ENCODE data around the gene XKR7. TPM values are rescaled to one million over a fixed set of nuclear protein-coding genes. Genes with fewer than 3 reads are reported as not detected.
A peak's percentile ranks its signal among the peaks of the same experiment; 100 is the strongest.

Gene XKR7
- total RNA-seq, 1 experiment from 2014 or later: 1.3 TPM

DNA sequence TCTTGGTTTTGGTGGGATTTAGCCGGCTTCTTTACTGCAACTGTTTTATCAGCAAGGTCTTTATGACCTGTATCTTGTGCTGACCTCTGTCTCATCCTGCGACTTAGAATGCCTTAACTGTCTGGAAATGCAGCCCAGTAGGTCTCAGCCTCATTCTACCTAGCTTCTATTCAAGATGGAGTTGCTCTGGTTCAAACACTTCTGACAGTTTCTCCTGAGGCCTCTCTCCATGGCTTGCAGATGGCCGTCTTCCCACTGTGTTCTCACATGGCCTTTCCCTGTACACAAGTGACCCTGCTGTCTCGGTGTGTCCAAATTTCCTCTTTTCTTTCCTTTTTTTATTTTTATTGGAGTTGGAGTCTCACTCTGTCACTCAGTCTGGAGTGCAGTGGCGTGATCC is 38.1 kb downstream of the XKR7 start:
- Histone ChIP-seq H4K8ac (replicated peaks; ENCODE audit: insufficient read length, low read depth, low read length) (no peak overlapping the region), H2AK5ac (ENCODE audit: insufficient read length, low read length) (no peak overlapping the region), H3K23me2 (ENCODE audit: insufficient read length, low read depth, low read length, poor library complexity, severe bottlenecking) (no peaks in the 10 kb centered on the region), H2BK5ac (ENCODE audit: insufficient read length, low read length) (no peak overlapping the region), H3T11ph (ENCODE audit: low read length) (no peak overlapping the region), H3K56ac (ENCODE audit: insufficient read length, low read depth, low read length) (no peak overlapping the region), H2BK15ac (ENCODE audit: low read depth, low read length) (no peak overlapping the region), H3K79me1 (ENCODE audit: insufficient read depth, low read depth, low read length, poor library complexity, severe bottlenecking) (no peaks in the 10 kb centered on the region), H3K23ac (ENCODE audit: insufficient read length, low read depth, low read length) (no peak overlapping the region), H4K20me1 (ENCODE audit: control insufficient read depth, insufficient read depth, insufficient read length) (no peaks in the 10 kb centered on the region), H2BK12ac (ENCODE audit: insufficient read length, low read depth, low read length) (no peak overlapping the region), H4K91ac (ENCODE audit: insufficient read length, low read depth, low read length) (no peak overlapping the region), H3K9ac (ENCODE audit: extremely low read depth, insufficient read length, low read length) (no peak overlapping the region), H3K18ac (ENCODE audit: insufficient read length, low read depth, low read length) (no peak overlapping the region), H3K9me3 (ENCODE audit: control insufficient read depth, low read depth, low read length) (no peaks in the 10 kb centered on the region), H3K4me1 (ENCODE audit: insufficient read depth, low read length) (peaks cover 2% of the 10 kb centered on the region; the same call in 1 of the 2 replicates), H2AFZ (ENCODE audit: low read length) (no peak overlapping the region), H3K4me2 (ENCODE audit: insufficient read depth, insufficient read length, low read length) (no peak overlapping the region), H3K79me2 (ENCODE audit: insufficient read depth, low read length) (no peaks in the 10 kb centered on the region), H3K4ac (ENCODE audit: low read depth, low read length) (no peak overlapping the region), H3K14ac (ENCODE audit: insufficient read depth, low read length) (no peak overlapping the region), H3K27ac (ENCODE audit: insufficient read length, low read depth, low read length) (no peak overlapping the region), H2BK20ac (ENCODE audit: low read depth, low read length, poor library complexity, severe bottlenecking) (no peak overlapping the region), H3K27me3 (ENCODE audit: insufficient read depth, low read length) (no peaks in the 10 kb centered on the region), H4K5ac (ENCODE audit: insufficient read length, low read depth, low read length) (no peak overlapping the region), H2BK120ac (ENCODE audit: low read depth, low read length, poor library complexity, severe bottlenecking) (no peak overlapping the region)
- H3K36me3 Mint-ChIP-seq (ENCODE audit: insufficient read depth in 1 of 3, low read depth in 3 of 3): no peaks in the 10 kb centered on the region
- H3K27me3 Mint-ChIP-seq (ENCODE audit: low read depth): peaks cover 8% of the 10 kb centered on the region
- DNase-seq: no peak
- TF ChIP-seq, protein P1, sequence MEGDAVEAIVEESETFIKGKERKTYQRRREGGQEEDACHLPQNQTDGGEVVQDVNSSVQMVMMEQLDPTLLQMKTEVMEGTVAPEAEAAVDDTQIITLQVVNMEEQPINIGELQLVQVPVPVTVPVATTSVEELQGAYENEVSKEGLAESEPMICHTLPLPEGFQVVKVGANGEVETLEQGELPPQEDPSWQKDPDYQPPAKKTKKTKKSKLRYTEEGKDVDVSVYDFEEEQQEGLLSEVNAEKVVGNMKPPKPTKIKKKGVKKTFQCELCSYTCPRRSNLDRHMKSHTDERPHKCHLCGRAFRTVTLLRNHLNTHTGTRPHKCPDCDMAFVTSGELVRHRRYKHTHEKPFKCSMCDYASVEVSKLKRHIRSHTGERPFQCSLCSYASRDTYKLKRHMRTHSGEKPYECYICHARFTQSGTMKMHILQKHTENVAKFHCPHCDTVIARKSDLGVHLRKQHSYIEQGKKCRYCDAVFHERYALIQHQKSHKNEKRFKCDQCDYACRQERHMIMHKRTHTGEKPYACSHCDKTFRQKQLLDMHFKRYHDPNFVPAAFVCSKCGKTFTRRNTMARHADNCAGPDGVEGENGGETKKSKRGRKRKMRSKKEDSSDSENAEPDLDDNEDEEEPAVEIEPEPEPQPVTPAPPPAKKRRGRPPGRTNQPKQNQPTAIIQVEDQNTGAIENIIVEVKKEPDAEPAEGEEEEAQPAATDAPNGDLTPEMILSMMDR (conservative IDR thresholded peaks at IDR 0.05): no peak
- H3K9me3 Mint-ChIP-seq: no peaks in the 10 kb centered on the region; a peak in 1 of 5 replicates
- H3K4me1 Mint-ChIP-seq: peaks cover 43 to 48% of the 10 kb centered on the region in 2 experiments
- peak overlapping the region in 1 of 3 experiments; percentile 56; a peak in 2 of 7 replicates for H3K27ac Mint-ChIP-seq
- WGBS (ENCODE audit: extremely low coverage, insufficient read length, low lambda C conversion rate): no CpG with 5 or more reads among the region's 5 CpGs
- no peak overlapping the region for H3K4me3 Mint-ChIP-seq

Data from H9 (cell line).